ENCODE results near the gene AMHR2.
"Not testable (repeated sequence)": the region's sequence is repeated elsewhere in the genome, so short reads cannot be mapped to it uniquely, and the experiment has no call there.

Gene AMHR2

DNA sequence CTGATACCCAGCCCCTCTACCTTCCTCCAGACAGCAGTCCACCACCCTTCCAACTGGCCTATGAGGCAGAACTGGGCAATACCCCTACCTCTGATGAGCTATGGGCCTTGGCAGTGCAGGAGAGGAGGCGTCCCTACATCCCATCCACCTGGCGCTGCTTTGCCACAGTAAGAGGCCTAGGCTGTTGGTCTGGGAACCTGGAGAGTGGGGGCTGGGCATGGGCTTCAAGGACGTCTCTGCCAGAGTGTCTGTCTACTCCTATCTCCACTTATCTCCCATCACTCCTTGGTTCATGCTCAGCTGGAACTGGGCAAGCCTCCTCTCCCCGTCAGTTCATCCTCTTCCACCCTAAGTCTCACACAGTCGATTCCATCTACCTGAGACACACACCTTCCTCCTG, 6.5 kb downstream of the AMHR2 start:
- H3K4me3 ChIP-seq (ENCODE audit: low read depth, low read length), result no peak overlapping the region
- DNase-seq (ENCODE audit: low read depth), result no peak
- TF ChIP-seq, protein P1, sequence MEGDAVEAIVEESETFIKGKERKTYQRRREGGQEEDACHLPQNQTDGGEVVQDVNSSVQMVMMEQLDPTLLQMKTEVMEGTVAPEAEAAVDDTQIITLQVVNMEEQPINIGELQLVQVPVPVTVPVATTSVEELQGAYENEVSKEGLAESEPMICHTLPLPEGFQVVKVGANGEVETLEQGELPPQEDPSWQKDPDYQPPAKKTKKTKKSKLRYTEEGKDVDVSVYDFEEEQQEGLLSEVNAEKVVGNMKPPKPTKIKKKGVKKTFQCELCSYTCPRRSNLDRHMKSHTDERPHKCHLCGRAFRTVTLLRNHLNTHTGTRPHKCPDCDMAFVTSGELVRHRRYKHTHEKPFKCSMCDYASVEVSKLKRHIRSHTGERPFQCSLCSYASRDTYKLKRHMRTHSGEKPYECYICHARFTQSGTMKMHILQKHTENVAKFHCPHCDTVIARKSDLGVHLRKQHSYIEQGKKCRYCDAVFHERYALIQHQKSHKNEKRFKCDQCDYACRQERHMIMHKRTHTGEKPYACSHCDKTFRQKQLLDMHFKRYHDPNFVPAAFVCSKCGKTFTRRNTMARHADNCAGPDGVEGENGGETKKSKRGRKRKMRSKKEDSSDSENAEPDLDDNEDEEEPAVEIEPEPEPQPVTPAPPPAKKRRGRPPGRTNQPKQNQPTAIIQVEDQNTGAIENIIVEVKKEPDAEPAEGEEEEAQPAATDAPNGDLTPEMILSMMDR (IDR thresholded peaks at IDR 0.05; ENCODE audit: insufficient read depth, low read depth, low read length, missing control alignments), result no peak

DNA sequence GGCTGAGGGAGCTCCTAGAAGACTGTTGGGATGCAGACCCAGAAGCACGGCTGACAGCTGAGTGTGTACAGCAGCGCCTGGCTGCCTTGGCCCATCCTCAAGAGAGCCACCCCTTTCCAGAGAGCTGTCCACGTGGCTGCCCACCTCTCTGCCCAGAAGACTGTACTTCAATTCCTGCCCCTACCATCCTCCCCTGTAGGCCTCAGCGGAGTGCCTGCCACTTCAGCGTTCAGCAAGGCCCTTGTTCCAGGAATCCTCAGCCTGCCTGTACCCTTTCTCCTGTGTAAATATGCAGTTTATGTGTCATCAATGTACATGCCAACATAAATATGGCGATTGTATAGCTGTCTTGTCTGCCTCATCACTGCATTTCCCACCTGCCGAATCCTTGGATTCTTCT, 7.5 kb downstream of the AMHR2 start:
- no peak overlapping the region for H3K4me3 ChIP-seq (ENCODE audit: low read depth, low read length)
- TF ChIP-seq, protein P1 (IDR thresholded peaks at IDR 0.05; ENCODE audit: insufficient read depth, low read depth, low read length, missing control alignments), result no peak
- DNase-seq (ENCODE audit: low read depth), result no peak

DNA sequence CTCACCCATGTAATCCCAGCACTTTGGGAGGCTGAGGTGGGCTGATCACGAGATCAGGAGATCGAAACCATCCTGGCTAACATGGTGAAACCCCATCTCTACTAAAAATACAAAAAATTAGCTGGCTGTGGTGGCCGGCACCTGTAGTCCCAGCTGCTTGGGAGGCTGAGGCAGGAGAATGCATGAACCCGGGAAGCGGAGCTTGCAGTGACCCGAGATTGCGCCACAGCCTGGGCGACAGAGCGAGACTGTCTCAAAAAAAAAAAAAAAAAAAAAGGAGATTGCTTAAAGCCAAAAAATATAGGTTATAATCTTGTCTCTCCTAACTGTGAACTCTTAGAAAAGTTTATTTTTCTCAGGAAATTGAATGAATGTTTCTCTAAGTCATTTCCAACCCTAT, 11.7 kb downstream of the AMHR2 start:
- H3K4me3 ChIP-seq (ENCODE audit: low read depth, low read length); DNase-seq (ENCODE audit: low read depth): not testable (repeated sequence)

DNA sequence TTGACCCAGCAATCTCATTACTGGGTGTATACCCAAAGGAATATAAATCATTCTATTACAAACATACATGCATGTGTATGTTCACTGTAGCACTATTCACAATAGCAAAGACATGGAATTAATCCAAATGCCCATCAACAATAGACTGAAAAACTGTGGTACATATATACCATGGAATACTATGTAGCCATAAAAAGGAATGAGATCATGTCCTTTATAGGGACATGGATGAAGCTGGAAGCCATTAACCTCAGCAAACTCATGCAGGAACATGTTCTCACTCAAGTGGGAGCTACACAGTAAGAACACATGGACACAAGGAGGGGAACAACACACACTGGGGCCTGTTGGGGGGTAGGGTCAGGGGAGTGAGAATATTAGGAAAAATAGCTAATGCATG, 15.9 kb downstream of the AMHR2 start:
- H3K4me3 ChIP-seq (ENCODE audit: low read depth, low read length); DNase-seq (ENCODE audit: low read depth): not testable (repeated sequence)

DNA sequence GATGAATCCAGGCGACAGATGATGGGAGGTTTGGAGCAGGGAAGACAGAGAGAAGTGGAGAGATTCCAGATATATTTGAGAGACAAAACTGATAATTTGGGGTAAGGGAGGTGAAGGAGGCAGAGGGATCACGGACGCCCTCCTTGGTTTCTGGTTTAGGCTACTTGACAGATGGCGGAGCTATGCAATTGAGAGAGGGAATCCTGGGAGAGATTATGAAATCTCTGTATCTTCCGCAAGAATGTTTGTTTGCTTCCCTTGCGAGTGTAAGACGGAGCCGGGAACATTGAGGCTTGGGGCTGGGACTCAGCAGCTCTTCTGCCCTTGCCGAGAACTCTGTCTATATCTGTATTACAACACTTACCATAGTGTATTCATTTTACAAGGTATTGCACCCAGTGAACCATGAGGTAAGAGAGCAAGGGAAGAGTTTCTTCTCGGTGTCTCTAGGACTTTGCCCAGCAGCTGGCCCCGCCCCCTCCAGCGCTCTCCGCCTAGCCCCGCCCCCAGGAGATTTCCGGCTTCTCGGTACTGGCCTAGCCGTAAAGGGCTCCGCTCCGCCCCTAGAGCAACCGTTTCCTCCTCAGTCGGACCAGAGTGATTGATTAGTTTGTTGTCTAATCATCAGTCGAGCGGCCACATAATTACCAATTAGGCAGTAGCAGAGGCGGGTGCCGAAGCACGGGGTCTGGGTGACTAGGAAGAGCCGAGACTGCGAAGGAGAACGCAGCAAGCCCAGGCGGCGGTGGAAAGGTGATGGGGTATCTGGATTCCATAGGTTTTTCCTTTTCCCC, 17.6 kb downstream of the AMHR2 start, which contains the start of gene PRR13:
TSS of gene PRR13 (plus strand) at position 695 of the 794 bp plus-strand sequence. CDS start 981 bp downstream, outside the sequence.
- TF ChIP-seq, protein P1 (IDR thresholded peaks at IDR 0.05; ENCODE audit: insufficient read depth, low read depth, low read length, missing control alignments), result no peak

DNA sequence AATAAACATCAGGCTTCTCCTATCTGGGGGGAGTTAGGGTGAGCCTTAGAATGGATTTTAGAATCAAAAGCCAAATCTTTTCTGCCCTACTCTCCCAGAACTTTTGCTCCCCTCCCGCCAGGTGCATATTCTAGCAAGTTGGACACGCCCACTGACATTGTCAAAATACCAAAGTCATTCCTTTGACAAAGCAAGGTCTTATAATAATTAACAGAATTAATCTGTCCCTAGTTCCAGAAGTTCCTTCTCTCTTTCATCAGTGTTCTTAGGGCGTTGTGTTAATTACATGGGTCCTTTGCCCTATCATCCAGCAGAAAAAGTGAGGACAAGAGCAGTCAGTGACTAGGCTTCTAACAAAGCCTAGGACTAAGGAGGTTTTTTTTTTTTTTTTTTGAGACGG, 20.3 kb downstream of the AMHR2 start:
- TF ChIP-seq, protein P1 (IDR thresholded peaks at IDR 0.05; ENCODE audit: insufficient read depth, low read depth, low read length, missing control alignments), result no peak
- no peak overlapping the region for H3K4me3 ChIP-seq (ENCODE audit: low read depth, low read length)
- no peak for DNase-seq (ENCODE audit: low read depth)

More for the DNA sequence above, 17.6 kb downstream of the AMHR2 start, which contains the start of gene PRR13:
- peak; percentile 100 for DNase-seq (ENCODE audit: low read depth)
- H3K4me3 ChIP-seq (ENCODE audit: low read depth, low read length), result peak within 1 kb of the TSS; percentile 93

DNA sequence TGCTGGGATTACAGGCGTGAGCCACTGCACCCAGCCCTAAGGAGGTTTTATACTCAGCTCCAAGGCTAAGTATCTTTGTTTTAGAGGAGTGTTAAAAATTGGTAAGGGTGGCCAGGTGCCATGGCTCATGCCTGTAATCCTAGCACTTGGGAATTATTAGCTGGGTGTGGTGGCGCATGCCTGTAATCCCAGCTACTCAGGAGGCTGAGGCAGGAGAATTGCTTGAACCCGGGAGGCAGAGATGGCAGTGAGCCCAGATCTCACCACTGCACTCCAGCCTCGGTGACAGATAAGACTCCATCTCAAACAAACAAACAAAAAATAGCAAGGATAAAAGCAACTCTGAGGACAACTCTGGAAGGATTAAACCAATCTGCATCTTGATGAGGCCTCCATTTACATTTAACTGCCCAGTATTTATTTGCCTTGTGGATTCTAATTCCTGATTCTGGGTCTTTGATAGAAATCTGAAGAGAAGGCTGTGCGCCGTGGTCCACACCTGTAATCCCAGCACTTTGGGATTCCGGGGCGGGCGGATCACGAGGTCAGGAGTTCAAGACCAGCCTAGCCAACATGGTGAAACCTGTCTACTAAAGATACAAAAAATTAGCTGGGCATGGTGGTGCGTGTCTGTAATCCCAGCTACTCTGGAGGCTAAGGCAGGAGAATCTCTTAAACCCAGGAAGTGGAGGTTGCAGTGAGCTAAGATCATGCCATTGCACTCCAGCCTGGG, 21.1 kb downstream of the AMHR2 start:
- not testable (repeated sequence) for DNase-seq (ENCODE audit: low read depth); H3K4me3 ChIP-seq (ENCODE audit: low read depth, low read length)

DNA sequence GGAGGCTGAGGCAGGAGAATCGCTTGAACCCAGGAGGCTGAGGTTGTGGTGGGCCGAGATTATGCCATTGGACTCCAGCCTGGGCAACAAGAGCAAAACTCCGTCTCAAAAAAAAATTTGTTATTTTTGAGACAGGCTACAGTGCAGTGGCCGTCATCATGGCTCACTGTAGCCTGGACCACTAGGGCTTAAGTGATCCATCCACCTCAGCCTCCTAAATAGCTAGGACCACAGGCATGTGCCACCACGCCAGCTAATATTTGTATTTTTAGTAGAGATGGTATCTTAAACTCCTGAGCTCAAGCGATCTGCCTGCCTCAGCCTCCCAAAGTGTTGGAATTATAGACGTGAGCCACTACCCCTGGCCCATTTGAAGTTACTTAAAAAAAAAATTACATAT, 27.3 kb downstream of the AMHR2 start:
- no peak for DNase-seq (ENCODE audit: low read depth)
- no peak overlapping the region for H3K4me3 ChIP-seq (ENCODE audit: low read depth, low read length)
- TF ChIP-seq, protein P1 (IDR thresholded peaks at IDR 0.05; ENCODE audit: insufficient read depth, low read depth, low read length, missing control alignments), result no peak

Data from GM12865 (cell line).